Neuronal stem cell (in vitro differentiated cells): Measurements from ENCODE around the gene LRRC28.

Experiments
- DNase-seq: peaks from one replicate; pipeline ENCODE4 v3.0.0-alpha.2; 2013; ENCODE audit warnings: low spot score
- H2AFZ ChIP-seq: one replicate; pipeline ENCODE4 v1.6.1; 2013; ENCODE audit warnings: mild to moderate bottlenecking, low read length, inconsistent platforms
- H2AK5ac ChIP-seq: 2 replicates; pipeline ENCODE4 v1.6.1; 2013; ENCODE audit warnings: low read depth, mild to moderate bottlenecking, inconsistent platforms, low read length, moderate library complexity, mixed read lengths
- H2BK120ac ChIP-seq: 2 replicates; pipeline ENCODE4 v1.6.1; 2013; ENCODE audit warnings: low read depth, mild to moderate bottlenecking, inconsistent platforms, low read length, moderate library complexity, mixed read lengths
- H2BK12ac ChIP-seq: one replicate; pipeline ENCODE4 v1.6.1; 2013; ENCODE audit warnings: low read length, inconsistent platforms
- H2BK15ac ChIP-seq: 2 replicates; pipeline ENCODE4 v1.6.1; 2013; ENCODE audit warnings: mild to moderate bottlenecking, low read length, inconsistent platforms, mixed read lengths
- H2BK5ac ChIP-seq: one replicate; pipeline ENCODE4 v1.6.1; 2013; ENCODE audit warnings: inconsistent platforms, mild to moderate bottlenecking, low read length, moderate library complexity
- H3K14ac ChIP-seq: one replicate; pipeline ENCODE4 v1.6.1; 2013; ENCODE audit warnings: low read length, inconsistent platforms
- H3K18ac ChIP-seq: 2 replicates; pipeline ENCODE4 v1.6.1; 2013; ENCODE audit warnings: low read length, inconsistent platforms
- H3K23ac ChIP-seq: 2 replicates; pipeline ENCODE4 v1.6.1; 2013; ENCODE audit warnings: low read depth, mild to moderate bottlenecking, mixed read lengths, low read length, inconsistent platforms; ENCODE audit not compliant: poor library complexity
- H3K27ac ChIP-seq: replicated peaks from 3 replicates; pipeline ENCODE4 v1.5.1; 2013; ENCODE audit warnings: low read length, inconsistent platforms
- H3K27me3 ChIP-seq, 3 experiments: 2 replicates each; pipeline ENCODE4 v1.6.1; 2013; ENCODE audit warnings: low read length in 3 of 3, mild to moderate bottlenecking in 2 of 3, inconsistent platforms in 1 of 3, low read depth in 1 of 3, mixed read lengths in 1 of 3, moderate library complexity in 1 of 3; ENCODE audit not compliant: control insufficient read depth in 3 of 3, insufficient read depth in 3 of 3
- H3K36me3 ChIP-seq, 2 donors: replicated peaks in 1 of 2; 2 replicates each; pipeline ENCODE4 v1.6.1; 2013; ENCODE audit warnings: low read length in 2 of 2; ENCODE audit not compliant: control insufficient read depth in 2 of 2, insufficient read depth in 2 of 2
- H3K4ac ChIP-seq: 2 replicates; pipeline ENCODE4 v1.6.1; 2013; ENCODE audit warnings: inconsistent platforms, mild to moderate bottlenecking, low read length, moderate library complexity
- H3K4me1 ChIP-seq, 2 donors: 1 replicate in 1 of 2; 2 replicates in 1 of 2; pipeline ENCODE4 v1.6.1; 2013; ENCODE audit warnings: low read length in 2 of 2, low read depth in 1 of 2; ENCODE audit not compliant: control insufficient read depth in 2 of 2, insufficient read depth in 1 of 2
- H3K4me2 ChIP-seq: one replicate; pipeline ENCODE4 v1.6.1; 2013; ENCODE audit warnings: mild to moderate bottlenecking, low read length, inconsistent platforms; ENCODE audit not compliant: insufficient read depth, poor library complexity, severe bottlenecking
- H3K4me3 ChIP-seq, 2 donors: 2 replicates each; pipeline ENCODE4 v1.5.1; 2013; ENCODE audit warnings: low read length in 2 of 2, mild to moderate bottlenecking in 2 of 2, inconsistent platforms in 1 of 2, moderate library complexity in 1 of 2
- H3K79me1 ChIP-seq: one replicate; pipeline ENCODE4 v1.6.1; 2013; ENCODE audit warnings: low read depth, mild to moderate bottlenecking, inconsistent platforms, low read length, moderate library complexity
- H3K9ac ChIP-seq: one replicate; pipeline ENCODE4 v1.6.1; 2013; ENCODE audit warnings: mild to moderate bottlenecking, low read depth, low read length, inconsistent platforms; ENCODE audit not compliant: poor library complexity
- H3K9me3 ChIP-seq, 2 donors: replicated peaks in 1 of 2; 2 replicates each; pipeline versions ENCODE3 to v1.6.1; 2013; ENCODE audit warnings: low read length in 2 of 2, mild to moderate bottlenecking in 2 of 2, inconsistent platforms in 1 of 2, low read depth in 1 of 2, mixed read lengths in 1 of 2, moderate library complexity in 1 of 2; ENCODE audit not compliant: control insufficient read depth in 2 of 2, insufficient read depth in 1 of 2
- H4K8ac ChIP-seq: one replicate; pipeline ENCODE4 v1.6.1; 2013; ENCODE audit warnings: low read depth, mild to moderate bottlenecking, inconsistent platforms, low read length, moderate library complexity
- H4K91ac ChIP-seq: one replicate; pipeline ENCODE4 v1.6.1; 2013; ENCODE audit warnings: low read length, low read depth, mild to moderate bottlenecking, inconsistent platforms; ENCODE audit not compliant: poor library complexity
- WGBS, 2 donors: extraction: QIAGEN DNeasy Blood & Tissue Kit; methylation state at CpG; one replicate each; pipeline ENCODE4 v1.1.7; 2013; ENCODE audit warnings: missing lambda C conversion rate in 2 of 2, mixed read lengths in 1 of 2; ENCODE audit not compliant: insufficient read length in 2 of 2, insufficient replicate concordance in 1 of 2; ENCODE audit errors: extremely low coverage in 2 of 2; 5-methylcytosine and 5-hydroxymethylcytosine counted together

The LRRC28 gene

GRCh38 chr15:99343881-99344551, 92.7 kb downstream of the LRRC28 start:
- H3K9ac ChIP-seq: no peak overlapping the region
- H2BK12ac ChIP-seq: no peak overlapping the region
- no peak overlapping the region for H3K27ac ChIP-seq
- H3K23ac ChIP-seq: no peak overlapping the region
- H3K18ac ChIP-seq: no peak overlapping the region
- H3K9me3 ChIP-seq: no peaks in the 10 kb centered on the region
- no peak overlapping the region for H2BK5ac ChIP-seq
- no peak overlapping the region for H4K8ac ChIP-seq
- H3K27me3 ChIP-seq: no peaks in the 10 kb centered on the region
- H2BK120ac ChIP-seq: no peak overlapping the region
- H3K4ac ChIP-seq: no peak overlapping the region
- H3K14ac ChIP-seq: no peak overlapping the region
- no peak overlapping the region for H3K4me2 ChIP-seq
- H2BK15ac ChIP-seq: no peak overlapping the region
- H3K79me1 ChIP-seq: no peaks in the 10 kb centered on the region
- no peak overlapping the region for H2AK5ac ChIP-seq
- H3K4me1 ChIP-seq: peaks cover 0 to 1% of the 10 kb centered on the region in 2 donors
- H3K4me3 ChIP-seq: no peak overlapping the region
- DNase-seq: no peak
- no CpG with 5 or more reads among the region's 9 CpGs for WGBS, 2 donors
- H3K36me3 ChIP-seq: no peaks in the 10 kb centered on the region
- no peak overlapping the region for H2AFZ ChIP-seq
- no peak overlapping the region for H4K91ac ChIP-seq

- H2AFZ ChIP-seq: no peak overlapping the region
- H3K4ac ChIP-seq: no peak overlapping the region
- no peak overlapping the region for H2BK5ac ChIP-seq
- H3K27me3 ChIP-seq: no peaks in the 10 kb centered on the region
- no peak overlapping the region for H3K18ac ChIP-seq
- H2BK15ac ChIP-seq: no peak overlapping the region
- H2AK5ac ChIP-seq: no peak overlapping the region
- peaks cover 0 to 2% of the 10 kb centered on the region in 2 donors for H3K9me3 ChIP-seq
- no peak overlapping the region for H3K27ac ChIP-seq
- DNase-seq: no peak
- no peak overlapping the region for H2BK12ac ChIP-seq
- no peak overlapping the region for H4K8ac ChIP-seq
- H3K23ac ChIP-seq: no peak overlapping the region
- H3K4me3 ChIP-seq: no peak overlapping the region
- no peaks in the 10 kb centered on the region for H3K4me1 ChIP-seq
- no peaks in the 10 kb centered on the region for H3K79me1 ChIP-seq
- no CpG with 5 or more reads among the region's 2 CpGs for WGBS, 2 donors
- H3K36me3 ChIP-seq: no peaks in the 10 kb centered on the region
- no peak overlapping the region for H2BK120ac ChIP-seq
- H3K4me2 ChIP-seq: no peak overlapping the region
- H3K14ac ChIP-seq: no peak overlapping the region
- no peak overlapping the region for H3K9ac ChIP-seq
- no peak overlapping the region for H4K91ac ChIP-seq
Measured at GRCh38 chr15:99344639-99345038, 93.4 kb downstream of the LRRC28 start.

GRCh38 chr15:99345242-99345641, 94.0 kb downstream of the LRRC28 start:
- Histone ChIP-seq H2BK12ac (no peak overlapping the region), H4K8ac (no peak overlapping the region), H3K14ac (no peak overlapping the region), H2BK15ac (no peak overlapping the region), H2BK5ac (no peak overlapping the region), H3K9ac (no peak overlapping the region), H3K79me1 (no peaks in the 10 kb centered on the region), H3K23ac (no peak overlapping the region), H3K4me1 (no peaks in the 10 kb centered on the region), H3K4me2 (no peak overlapping the region), H3K27ac (no peak overlapping the region), H2BK120ac (no peak overlapping the region), H4K91ac (no peak overlapping the region), H3K4me3 (no peak overlapping the region), H2AK5ac (no peak overlapping the region), H3K27me3 (no peaks in the 10 kb centered on the region), H3K36me3 (no peaks in the 10 kb centered on the region), H3K18ac (no peak overlapping the region), H2AFZ (no peak overlapping the region), H3K9me3 (peaks cover 0 to 2% of the 10 kb centered on the region in 2 donors), H3K4ac (no peak overlapping the region)
- no peak for DNase-seq
- no CpG with 5 or more reads among the region's 2 CpGs for WGBS, 2 donors

GRCh38 chr15:99345832-99346462, 94.7 kb downstream of the LRRC28 start:
- H3K4me1 ChIP-seq: no peaks in the 10 kb centered on the region
- H4K91ac ChIP-seq: no peak overlapping the region
- H3K4ac ChIP-seq: no peak overlapping the region
- H3K9ac ChIP-seq: no peak overlapping the region
- H3K9me3 ChIP-seq: peaks cover 0 to 2% of the 10 kb centered on the region in 2 donors
- no peak overlapping the region for H3K4me2 ChIP-seq
- H2BK15ac ChIP-seq: no peak overlapping the region
- no peak overlapping the region for H2AFZ ChIP-seq
- no peak overlapping the region for H3K4me3 ChIP-seq
- H3K27ac ChIP-seq: no peak overlapping the region
- DNase-seq: no peak
- H2AK5ac ChIP-seq: no peak overlapping the region
- H2BK5ac ChIP-seq: no peak overlapping the region
- H2BK12ac ChIP-seq: no peak overlapping the region
- H3K27me3 ChIP-seq: no peaks in the 10 kb centered on the region
- no peaks in the 10 kb centered on the region for H3K79me1 ChIP-seq
- no CpG with 5 or more reads among the region's 3 CpGs for WGBS, 2 donors
- H3K14ac ChIP-seq: no peak overlapping the region
- no peak overlapping the region for H3K18ac ChIP-seq
- no peaks in the 10 kb centered on the region for H3K36me3 ChIP-seq
- H3K23ac ChIP-seq: no peak overlapping the region
- no peak overlapping the region for H4K8ac ChIP-seq
- no peak overlapping the region for H2BK120ac ChIP-seq
